ENCODE results near the gene INHBB.

The INHBB gene

GRCh38 chr2:120315367-120316033 is 30.4 kb upstream of the INHBB start:
- no peak for DNase-seq (ENCODE audit: low read depth)
- no peak overlapping the region for H3K4me3 ChIP-seq (ENCODE audit: control insufficient read depth, low read depth, low read length)
- TF ChIP-seq, protein P1, sequence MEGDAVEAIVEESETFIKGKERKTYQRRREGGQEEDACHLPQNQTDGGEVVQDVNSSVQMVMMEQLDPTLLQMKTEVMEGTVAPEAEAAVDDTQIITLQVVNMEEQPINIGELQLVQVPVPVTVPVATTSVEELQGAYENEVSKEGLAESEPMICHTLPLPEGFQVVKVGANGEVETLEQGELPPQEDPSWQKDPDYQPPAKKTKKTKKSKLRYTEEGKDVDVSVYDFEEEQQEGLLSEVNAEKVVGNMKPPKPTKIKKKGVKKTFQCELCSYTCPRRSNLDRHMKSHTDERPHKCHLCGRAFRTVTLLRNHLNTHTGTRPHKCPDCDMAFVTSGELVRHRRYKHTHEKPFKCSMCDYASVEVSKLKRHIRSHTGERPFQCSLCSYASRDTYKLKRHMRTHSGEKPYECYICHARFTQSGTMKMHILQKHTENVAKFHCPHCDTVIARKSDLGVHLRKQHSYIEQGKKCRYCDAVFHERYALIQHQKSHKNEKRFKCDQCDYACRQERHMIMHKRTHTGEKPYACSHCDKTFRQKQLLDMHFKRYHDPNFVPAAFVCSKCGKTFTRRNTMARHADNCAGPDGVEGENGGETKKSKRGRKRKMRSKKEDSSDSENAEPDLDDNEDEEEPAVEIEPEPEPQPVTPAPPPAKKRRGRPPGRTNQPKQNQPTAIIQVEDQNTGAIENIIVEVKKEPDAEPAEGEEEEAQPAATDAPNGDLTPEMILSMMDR (IDR thresholded peaks at IDR 0.05; ENCODE audit: control insufficient read depth, insufficient read depth, low read depth, low read length, missing control alignments) = no peak

DNA sequence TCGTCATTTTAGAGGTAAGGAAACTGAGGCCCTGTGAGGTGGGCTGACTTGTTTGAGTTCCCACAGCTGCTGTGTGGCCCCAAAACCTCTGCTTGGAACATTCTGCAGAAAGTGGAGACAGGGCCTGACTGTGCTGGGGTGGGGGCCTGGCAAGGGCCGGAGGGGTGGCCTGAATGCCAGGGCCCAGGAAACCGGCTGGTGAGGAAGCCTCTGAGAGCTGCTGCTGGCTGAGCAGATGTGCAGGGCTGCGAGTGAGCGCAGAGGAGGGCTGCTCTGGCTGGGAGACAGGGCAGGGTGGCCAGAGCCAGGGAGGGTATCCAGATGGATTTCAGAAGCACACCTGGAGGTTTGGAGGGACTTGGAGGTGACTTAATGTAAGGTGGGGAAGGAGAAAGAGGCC is 29.9 kb upstream of the INHBB start:
- no peak overlapping the region for H3K4me3 ChIP-seq (ENCODE audit: control insufficient read depth, low read depth, low read length)
- no peak for DNase-seq (ENCODE audit: low read depth)
- TF ChIP-seq, protein P1 (IDR thresholded peaks at IDR 0.05; ENCODE audit: control insufficient read depth, insufficient read depth, low read depth, low read length, missing control alignments) = no peak

- H3K4me3 ChIP-seq (ENCODE audit: control insufficient read depth, low read depth, low read length) = no peak overlapping the region
- TF ChIP-seq, protein P1 (IDR thresholded peaks at IDR 0.05; ENCODE audit: control insufficient read depth, insufficient read depth, low read depth, low read length, missing control alignments) = no peak
- DNase-seq (ENCODE audit: low read depth) = no peak
Observed at GRCh38 chr2:120316528-120317179, 29.3 kb upstream of the INHBB start.

DNA sequence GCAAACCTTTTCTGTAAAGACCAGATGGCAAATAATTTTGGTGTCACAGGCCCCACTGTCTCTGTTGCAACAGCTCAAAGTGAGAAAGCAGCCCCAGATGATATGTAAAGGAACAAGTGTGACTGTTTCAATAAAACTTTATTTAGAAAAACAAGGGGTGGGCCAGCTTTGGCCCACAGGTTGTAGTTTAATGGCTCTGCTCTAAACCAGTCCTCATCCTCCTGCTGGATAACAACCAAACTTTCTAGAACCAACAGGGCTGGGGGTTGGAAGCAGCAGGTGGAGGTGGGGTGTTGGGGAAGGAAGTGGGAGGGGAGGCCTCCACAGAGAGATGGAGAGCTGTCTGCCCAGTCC is 28.8 kb upstream of the INHBB start:
- TF ChIP-seq, protein P1 (IDR thresholded peaks at IDR 0.05; ENCODE audit: control insufficient read depth, insufficient read depth, low read depth, low read length, missing control alignments) = no peak
- no peak overlapping the region for H3K4me3 ChIP-seq (ENCODE audit: control insufficient read depth, low read depth, low read length)

DNA sequence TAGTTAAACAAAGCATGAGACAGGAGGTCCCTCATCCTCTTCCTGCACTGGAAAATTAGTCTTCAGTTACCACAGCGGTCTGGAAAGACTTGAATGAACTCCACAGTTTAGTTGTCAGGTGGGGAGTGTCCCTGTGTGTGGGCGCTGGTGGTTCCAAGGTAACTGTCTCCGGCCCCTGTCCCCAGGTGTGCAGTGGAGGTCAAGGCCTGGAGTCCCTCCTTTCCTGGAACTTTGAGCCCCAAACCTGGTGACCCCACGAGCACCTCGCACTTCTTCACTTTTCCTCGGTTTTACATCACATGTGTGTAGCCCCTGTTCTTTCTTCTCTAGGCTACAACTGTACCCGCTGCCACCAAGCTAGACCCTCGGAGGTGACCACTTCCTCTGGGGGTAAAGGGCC is 28.0 kb upstream of the INHBB start:
- no peak overlapping the region for H3K4me3 ChIP-seq (ENCODE audit: control insufficient read depth, low read depth, low read length)
- DNase-seq (ENCODE audit: low read depth) = no peak
- TF ChIP-seq, protein P1 (IDR thresholded peaks at IDR 0.05; ENCODE audit: control insufficient read depth, insufficient read depth, low read depth, low read length, missing control alignments) = no peak

More for the DNA sequence above, 28.8 kb upstream of the INHBB start:
- no peak for DNase-seq (ENCODE audit: low read depth)

- TF ChIP-seq, protein P1 (IDR thresholded peaks at IDR 0.05; ENCODE audit: control insufficient read depth, insufficient read depth, low read depth, low read length, missing control alignments) = no peak
- no peak for DNase-seq (ENCODE audit: low read depth)
- H3K4me3 ChIP-seq (ENCODE audit: control insufficient read depth, low read depth, low read length) = no peak overlapping the region
Observed at GRCh38 chr2:120318626-120319025, 27.3 kb upstream of the INHBB start.

Data from AG09309 (cell line).